GM12872 (cell line): ENCODE results near the gene GALNTL6.

Experiments used
- CTCF ChIP-seq: IDR thresholded peaks from 3 replicates; pipeline ENCODE4 v1.5.1; 2011; ENCODE audit warnings: low read depth, mild to moderate bottlenecking, low read length, moderate library complexity; ENCODE audit not compliant: insufficient read depth

Gene GALNTL6

GRCh38 chr4:172776203-172776861, 963.1 kb downstream of the GALNTL6 start:
- TF ChIP-seq CTCF: no peak

- TF ChIP-seq CTCF: no peak
Observed at GRCh38 chr4:172777729-172778431, 964.7 kb downstream of the GALNTL6 start.

GRCh38 chr4:172778583-172778982, 965.4 kb downstream of the GALNTL6 start:
- no peak for TF ChIP-seq CTCF

GRCh38 chr4:172780566-172781081, 967.4 kb downstream of the GALNTL6 start:
- no peak for TF ChIP-seq CTCF

- TF ChIP-seq CTCF: no peak
Observed at GRCh38 chr4:172785613-172786012, 972.4 kb downstream of the GALNTL6 start.

- no peak for TF ChIP-seq CTCF
Observed at GRCh38 chr4:172786039-172786792, 973.0 kb downstream of the GALNTL6 start.

- no peak for TF ChIP-seq CTCF
Observed at GRCh38 chr4:172787111-172787510, 973.9 kb downstream of the GALNTL6 start.
